Measurements from ENCODE around the gene TPBGL.

GRCh38 chr11:75269896-75270295 is 29.3 kb downstream of the TPBGL start:
- TF ChIP-seq CTCF (conservative IDR thresholded peaks at IDR 0.05) (no peak), EZH2 (IDR thresholded peaks at IDR 0.05; ENCODE audit: low read depth) (no peak)

Data from PC-9 (cell line).